HepG2 (cell line): ENCODE data around the gene PFDN5. TPM values are rescaled to one million over a fixed set of nuclear protein-coding genes. Genes with fewer than 3 reads are reported as not detected.

Experiments
- CBFB ChIP-seq: sonication (generic); formaldehyde crosslinking; IDR thresholded peaks from 2 replicates; pipeline ENCODE4 v1.4.0; 2020; ENCODE audit warnings: missing genetic modification reagents
- DMAP1 ChIP-seq: IDR thresholded peaks from 2 replicates; pipeline ENCODE4 v1.6.1; 2016
- ETV5 ChIP-seq: IDR thresholded peaks from 2 replicates; pipeline ENCODE4 v1.6.1; 2018; ENCODE audit warnings: missing biosample characterization, missing genetic modification reagents, inconsistent platforms, borderline replicate concordance
- FOXC1 ChIP-seq: sonication (generic); formaldehyde crosslinking; IDR thresholded peaks from 2 replicates; pipeline ENCODE4 v1.8.0; 2022; ENCODE audit warnings: mild to moderate bottlenecking, missing genetic modification reagents, borderline replicate concordance
- NR2F6 ChIP-seq, 2 experiments: IDR thresholded peaks; 2 replicates each; pipeline ENCODE4 v1.6.1; 2016; ENCODE audit warnings: antibody characterized with exemption in 1 of 2, mild to moderate bottlenecking in 1 of 2
- PATZ1 ChIP-seq: sonication (generic); formaldehyde crosslinking; IDR thresholded peaks from 2 replicates; pipeline ENCODE4 v1.4.0; 2020; ENCODE audit warnings: missing genetic modification reagents
- POLR2G ChIP-seq: fragments of 200-400 bp; formaldehyde crosslinking; IDR thresholded peaks from 2 replicates; pipeline ENCODE4 v1.6.1; 2018; ENCODE audit warnings: mild to moderate bottlenecking, low read depth, low read length, moderate library complexity
- SIN3A ChIP-seq: IDR thresholded peaks from 2 replicates; pipeline ENCODE4 v1.6.1; 2011; ENCODE audit warnings: low read depth, mild to moderate bottlenecking, control low read depth, low read length, borderline replicate concordance
- SIN3B ChIP-seq: fragments of 150-350 bp; IDR thresholded peaks from 2 replicates; pipeline ENCODE4 v1.6.1; 2014; ENCODE audit warnings: low read length
- SMAD3 ChIP-seq: sonication (generic); formaldehyde crosslinking; IDR thresholded peaks from 2 replicates; pipeline ENCODE4 v1.4.0; 2020; ENCODE audit warnings: missing genetic modification reagents
- USF2 ChIP-seq, 2 experiments: sonication (generic) in 1 of 2; formaldehyde crosslinking in 1 of 2; IDR thresholded peaks; 2 replicates each; pipeline versions ENCODE4 v1.5.1 to v1.6.1; 2011 to 2020; ENCODE audit warnings: borderline replicate concordance in 1 of 2, low read depth in 1 of 2, low read length in 1 of 2, mild to moderate bottlenecking in 1 of 2, missing genetic modification reagents in 1 of 2, moderate library complexity in 1 of 2
- ZNF556 ChIP-seq: sonication (generic); formaldehyde crosslinking; IDR thresholded peaks from 2 replicates; pipeline ENCODE4 v1.4.0; 2020; ENCODE audit warnings: mild to moderate bottlenecking, missing genetic modification reagents, borderline replicate concordance
- ZNF563 ChIP-seq: sonication (generic); formaldehyde crosslinking; IDR thresholded peaks from 2 replicates; pipeline ENCODE4 v1.8.0; 2022; ENCODE audit warnings: mild to moderate bottlenecking, moderate library complexity, missing genetic modification reagents
- ZNF564 ChIP-seq: sonication (generic); formaldehyde crosslinking; IDR thresholded peaks from 2 replicates; pipeline ENCODE4 v1.8.1; 2023; ENCODE audit warnings: mild to moderate bottlenecking, missing genetic modification reagents
- ZNF674 ChIP-seq: sonication (generic); formaldehyde crosslinking; IDR thresholded peaks from 2 replicates; pipeline ENCODE4 v1.5.0; 2020; ENCODE audit warnings: low read depth, mild to moderate bottlenecking, missing genetic modification reagents
- ZNF749 ChIP-seq: sonication (generic); formaldehyde crosslinking; IDR thresholded peaks from 2 replicates; pipeline ENCODE4 v1.8.0; 2022; ENCODE audit warnings: mild to moderate bottlenecking, missing genetic modification reagents, moderate library complexity, borderline replicate concordance
- ZNF83 ChIP-seq: sonication (generic); formaldehyde crosslinking; IDR thresholded peaks from 2 replicates; pipeline ENCODE4 v1.4.0; 2020; ENCODE audit warnings: missing genetic modification reagents, mild to moderate bottlenecking, borderline replicate concordance
- polyA plus RNA-seq, 8 experiments: library from polyadenylated mRNA; depleted of rRNA in 3 of 8; stranded (reverse) in 7 of 8; unstranded in 1 of 8; fragments of >200 nt; fragmentation: Illumina TruSeq in 4 of 8; extraction: Trizol in 4 of 8; gene quantifications; 2 replicates each; pipeline versions ENCODE4 v1.2.1 to v1.2.3, GENCODE V29; 2011 to 2016; ENCODE audit warnings: low read depth in 4 of 8, missing spikeins in 1 of 8, mixed read lengths in 1 of 8; ENCODE audit not compliant: insufficient read depth in 1 of 8
- total RNA-seq, 5 experiments: library from RNA; depleted of rRNA; stranded (reverse); fragments of >200 nt; fragmentation: Illumina TruSeq; extraction: Trizol; gene quantifications; 2 replicates each; pipeline ENCODE4 v1.2.3, GENCODE V29; 2016; ENCODE audit warnings: low read depth in 1 of 5
- TF ChIP-seq, protein P1 (sequence below): sonication (generic); formaldehyde crosslinking; IDR thresholded peaks from 2 replicates; pipeline ENCODE4 v1.5.0; 2020; ENCODE audit warnings: missing genetic modification reagents
- TF ChIP-seq, protein P2 (sequence below): sonication (generic); formaldehyde crosslinking; conservative IDR thresholded peaks from 2 replicates; pipeline ENCODE4 v1.8.0; 2022; ENCODE audit warnings: mild to moderate bottlenecking, moderate library complexity, missing genetic modification reagents

The PFDN5 gene
- total and polyA plus RNA-seq, 2 of the 13 experiments (the other 11 are each of a cell fraction or from before 2014, with no cell fraction given), result 449 to 462 TPM

DNA sequence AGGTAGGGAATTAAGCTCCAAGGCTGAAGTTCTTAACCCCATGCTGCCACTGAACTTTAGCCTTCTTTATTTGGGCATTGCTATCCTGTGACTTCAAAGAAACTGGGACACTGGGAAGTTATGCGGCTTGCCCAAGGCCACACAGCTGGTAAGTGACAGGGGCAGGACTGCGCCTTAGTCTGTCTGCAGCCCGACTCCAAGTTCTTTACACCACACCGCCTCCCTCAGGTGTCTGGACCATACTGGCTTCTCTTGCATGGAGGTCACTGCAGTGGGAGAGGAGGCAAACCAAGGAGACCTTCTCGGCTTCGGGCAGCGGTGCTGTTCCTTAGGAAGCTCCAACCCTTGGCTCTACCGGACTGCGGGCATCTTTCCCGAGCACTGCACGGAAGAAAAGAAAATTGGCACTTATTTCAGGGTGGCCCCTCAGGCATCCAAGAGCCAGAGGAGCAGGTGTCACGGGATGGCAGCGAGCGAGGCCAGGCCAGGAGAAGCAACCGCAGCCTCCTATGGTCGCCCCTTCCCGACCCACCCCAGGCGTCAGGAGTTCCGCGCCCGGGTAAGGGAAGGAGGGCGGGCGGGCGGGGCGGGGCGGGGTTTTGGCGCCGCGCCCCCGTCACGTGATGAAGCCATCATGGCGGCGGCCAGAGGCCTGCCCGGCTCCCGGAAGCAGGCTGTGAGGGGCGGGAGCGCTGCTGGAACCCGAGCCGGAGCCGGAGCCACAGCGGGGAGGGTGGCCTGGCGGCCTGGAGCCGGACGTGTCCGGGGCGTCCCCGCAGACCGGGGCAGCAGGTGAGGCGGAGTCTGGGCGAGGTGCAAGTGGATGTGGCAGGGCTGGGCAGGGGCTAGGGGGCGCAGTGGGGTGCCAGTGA, 43.6 kb upstream of the PFDN5 start (continued):
- 0 out of 2 replicates have a peak, but pooled peaks have one; percentile 19 for TF ChIP-seq ZNF556 (CRISPR knock-in tag)
- TF ChIP-seq ZNF563 (CRISPR knock-in tag), result peak; percentile 42; the same call in 1 of the 2 replicates
- peak; percentile 75; the same call in 1 of the 2 replicates for TF ChIP-seq SIN3A
- TF ChIP-seq FOXC1, result no peak; the same call in 1 of the 2 replicates
- TF ChIP-seq NR2F6 (IDR thresholded peaks at IDR 0.05), result peak; percentile 52; the same call in 1 of the 2 replicates
- TF ChIP-seq NR2F6 (CRISPR knock-in tag; IDR thresholded peaks at IDR 0.05), result 0 out of 2 replicates have a peak, but pooled peaks have one; percentile 22
- TF ChIP-seq CBFB (CRISPR knock-in tag), result no peak; the same call in 1 of the 2 replicates
- TF ChIP-seq SMAD3 (CRISPR knock-in tag), result peak; percentile 57; the same call in 1 of the 2 replicates
- no peak for TF ChIP-seq ZNF674 (CRISPR knock-in tag)
- peak; percentile 82 for TF ChIP-seq ETV5 (CRISPR knock-in tag)
- 0 out of 2 replicates have a peak, but pooled peaks have one; percentile 26 for TF ChIP-seq ZNF749 (CRISPR knock-in tag)
- no peak; the same call in 1 of the 2 replicates for TF ChIP-seq ZNF564 (CRISPR knock-in tag)
- TF ChIP-seq, protein P1, sequence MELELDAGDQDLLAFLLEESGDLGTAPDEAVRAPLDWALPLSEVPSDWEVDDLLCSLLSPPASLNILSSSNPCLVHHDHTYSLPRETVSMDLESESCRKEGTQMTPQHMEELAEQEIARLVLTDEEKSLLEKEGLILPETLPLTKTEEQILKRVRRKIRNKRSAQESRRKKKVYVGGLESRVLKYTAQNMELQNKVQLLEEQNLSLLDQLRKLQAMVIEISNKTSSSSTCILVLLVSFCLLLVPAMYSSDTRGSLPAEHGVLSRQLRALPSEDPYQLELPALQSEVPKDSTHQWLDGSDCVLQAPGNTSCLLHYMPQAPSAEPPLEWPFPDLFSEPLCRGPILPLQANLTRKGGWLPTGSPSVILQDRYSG (CRISPR knock-in tag), result 0 out of 2 replicates have a peak, but pooled peaks have one; percentile 74
- peak; percentile 82 for TF ChIP-seq POLR2G
- TF ChIP-seq ZNF83 (CRISPR knock-in tag), result no peak
- TF ChIP-seq SIN3B, result peak; percentile 47; the same call in 1 of the 2 replicates
- TF ChIP-seq, protein P2, sequence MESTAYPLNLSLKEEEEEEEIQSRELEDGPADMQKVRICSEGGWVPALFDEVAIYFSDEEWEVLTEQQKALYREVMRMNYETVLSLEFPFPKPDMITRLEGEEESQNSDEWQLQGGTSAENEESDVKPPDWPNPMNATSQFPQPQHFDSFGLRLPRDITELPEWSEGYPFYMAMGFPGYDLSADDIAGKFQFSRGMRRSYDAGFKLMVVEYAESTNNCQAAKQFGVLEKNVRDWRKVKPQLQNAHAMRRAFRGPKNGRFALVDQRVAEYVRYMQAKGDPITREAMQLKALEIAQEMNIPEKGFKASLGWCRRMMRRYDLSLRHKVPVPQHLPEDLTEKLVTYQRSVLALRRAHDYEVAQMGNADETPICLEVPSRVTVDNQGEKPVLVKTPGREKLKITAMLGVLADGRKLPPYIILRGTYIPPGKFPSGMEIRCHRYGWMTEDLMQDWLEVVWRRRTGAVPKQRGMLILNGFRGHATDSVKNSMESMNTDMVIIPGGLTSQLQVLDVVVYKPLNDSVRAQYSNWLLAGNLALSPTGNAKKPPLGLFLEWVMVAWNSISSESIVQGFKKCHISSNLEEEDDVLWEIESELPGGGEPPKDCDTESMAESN (CRISPR knock-in tag), result no peak; the same call in 1 of the 2 replicates
- TF ChIP-seq USF2 (IDR thresholded peaks at IDR 0.05; ENCODE audit: low read depth, low read length), result peak; percentile 68; the same call in 1 of the 2 replicates
- peak; percentile 71; the same call in 1 of the 2 replicates for TF ChIP-seq USF2 (CRISPR knock-in tag; IDR thresholded peaks at IDR 0.05; ENCODE audit: borderline replicate concordance)
- peak; percentile 22 for TF ChIP-seq PATZ1 (CRISPR knock-in tag)
- TF ChIP-seq DMAP1 (CRISPR knock-in tag), result peak; percentile 46
